ENCODE measurements around the gene CD300E.

DNA sequence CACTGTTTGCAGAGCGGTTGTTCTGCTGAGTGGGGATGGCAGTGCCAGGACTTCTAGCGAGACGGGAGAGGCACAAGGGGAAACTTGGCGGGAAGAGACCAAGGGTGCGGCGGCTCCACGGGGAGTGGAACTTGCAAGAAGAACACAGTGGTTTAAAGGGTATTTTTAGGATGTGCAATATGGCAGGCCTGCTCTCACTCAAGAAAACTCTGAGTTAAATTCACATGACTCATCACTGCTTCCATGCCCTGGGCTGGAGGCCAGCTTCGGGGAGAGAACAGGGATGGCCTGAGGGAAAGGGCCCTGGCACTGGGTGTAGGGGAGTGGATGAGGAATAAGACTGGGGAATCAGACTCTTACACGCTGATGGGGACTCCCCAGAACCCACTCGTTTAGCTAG lies 18.2 kb downstream of the CD300E start:
- TF ChIP-seq GATA2 (IDR thresholded peaks at IDR 0.05; ENCODE audit: low read depth, low read length) (no peak), GATA3 (IDR thresholded peaks at IDR 0.05; ENCODE audit: low read depth, low read length) (no peak)

Data from SH-SY5Y (cell line).